NCI-H2196 (cell line): ENCODE results near the gene L1CAM.

Experiments used
- DNase-seq: peaks from one replicate; lab custom pipeline; 2025; ENCODE audit not compliant: unreplicated experiment; lab: John Stamatoyannopoulos, UW

The L1CAM gene

GRCh38 chrX:153812220-153812619 is 73.8 kb downstream of the L1CAM start:
- DNase-seq: no peak
